SIG-M5 treated with dmso at 0.1 percent for 504 hours (cell line): ENCODE results near the gene METAP2.
A peak's percentile ranks its signal among the peaks of the same experiment; 100 is the strongest.
"Not testable (repeated sequence)": the region's sequence is repeated elsewhere in the genome, so short reads cannot be mapped to it uniquely, and the experiment has no call there.

Experiments used
- DNase-seq: peaks from one replicate; lab custom pipeline; 2025; ENCODE audit not compliant: unreplicated experiment; lab: John Stamatoyannopoulos, UW

METAP2 gene

GRCh38 chr12:95473884-95474659 lies at the start of gene METAP2:
Gene METAP2, plus strand, starts transcription at chr12:95474152. Its CDS starts 28 bp downstream, at chr12:95474180.
- peak; percentile 96 for DNase-seq

- DNase-seq: no peak
These were observed 49.5 kb upstream of the METAP2 start for GRCh38 chr12:95424271-95424994.

- DNase-seq: no peak
These were observed 44.8 kb upstream of the METAP2 start for GRCh38 chr12:95429172-95429510.

GRCh38 chr12:95431120-95431519 lies 42.8 kb upstream of the METAP2 start:
- no peak for DNase-seq

- DNase-seq: no peak
These were observed 38.6 kb upstream of the METAP2 start for GRCh38 chr12:95435355-95435754.

GRCh38 chr12:95437565-95437964 lies 36.4 kb upstream of the METAP2 start:
- no peak for DNase-seq

- DNase-seq: no peak
These were observed 34.3 kb upstream of the METAP2 start for GRCh38 chr12:95439461-95440230.

- DNase-seq: no peak
These were observed 33.6 kb upstream of the METAP2 start for GRCh38 chr12:95440401-95440800.

- DNase-seq: no peak
These were observed 30.5 kb upstream of the METAP2 start for GRCh38 chr12:95443459-95443858.

- not testable (repeated sequence) for DNase-seq
These were observed 28.9 kb upstream of the METAP2 start for GRCh38 chr12:95445099-95445498.

- DNase-seq: no peak
These were observed 28.0 kb upstream of the METAP2 start for GRCh38 chr12:95445884-95446505.

GRCh38 chr12:95446506-95446900 lies 27.4 kb upstream of the METAP2 start:
- no peak for DNase-seq

- DNase-seq: not testable (repeated sequence)
These were observed 24.3 kb upstream of the METAP2 start for GRCh38 chr12:95449656-95450055.

GRCh38 chr12:95452501-95452900 lies 21.5 kb upstream of the METAP2 start:
- DNase-seq: not testable (repeated sequence)

- not testable (repeated sequence) for DNase-seq
These were observed 20.1 kb upstream of the METAP2 start for GRCh38 chr12:95453881-95454280.

GRCh38 chr12:95454780-95455215 lies 19.2 kb upstream of the METAP2 start:
- DNase-seq: not testable (repeated sequence)

GRCh38 chr12:95457605-95458004 lies 16.3 kb upstream of the METAP2 start:
- DNase-seq: not testable (repeated sequence)

GRCh38 chr12:95458761-95459160 lies 15.2 kb upstream of the METAP2 start:
- no peak for DNase-seq

GRCh38 chr12:95459310-95459709 lies 14.6 kb upstream of the METAP2 start:
- DNase-seq: no peak

- DNase-seq: no peak
These were observed 13.8 kb upstream of the METAP2 start for GRCh38 chr12:95460105-95460504.

- DNase-seq: no peak
These were observed 13.1 kb upstream of the METAP2 start for GRCh38 chr12:95460896-95461295.
